Vagina (tissue), 2 donors: ENCODE data around the gene ACYP1. TPM values are rescaled to one million over a fixed set of nuclear protein-coding genes. Genes with fewer than 3 reads are reported as not detected.
A peak's percentile ranks its signal among the peaks of the same experiment; 100 is the strongest.

ENCODE experiments used
- DNase-seq, 2 donors: peaks; one replicate each; pipeline ENCODE4 v3.0.0-alpha.2; 2017; ENCODE audit errors: extremely low spot score in 2 of 2
- H3K27ac ChIP-seq: fragments of 200-600 bp; sonication (generic); one replicate; pipeline ENCODE4 v1.5.1; 2019
- H3K27me3 ChIP-seq: fragments of 200-600 bp; sonication (generic); one replicate; pipeline ENCODE4 v1.5.1; 2019
- H3K36me3 ChIP-seq, 2 donors: fragments of 200-600 bp; sonication (generic); one replicate each; pipeline ENCODE4 v1.5.1; 2017 to 2019
- H3K4me1 ChIP-seq: fragments of 200-600 bp; sonication (generic); one replicate; pipeline ENCODE4 v1.5.1; 2019
- H3K4me3 ChIP-seq, 2 donors: fragments of 200-600 bp; sonication (generic); 1 replicate in 1 of 2; 2 replicates in 1 of 2; pipeline ENCODE4 v1.5.1; 2016 to 2019
- H3K9me3 ChIP-seq: fragments of 200-600 bp; sonication (generic); one replicate; pipeline ENCODE4 v1.5.1; 2019
- CTCF ChIP-seq, 3 experiments: fragments of 450-650 bp in 2 of 3; fragments of 200-600 bp in 1 of 3; sonication (generic) in 1 of 3; IDR thresholded peaks; one replicate each; pipeline ENCODE4 v1.5.1; 2017 to 2019; ENCODE audit warnings: antibody characterized with exemption in 3 of 3, mild to moderate bottlenecking in 2 of 3, moderate library complexity in 2 of 3
- POLR2A ChIP-seq, 2 donors: fragments of 450-650 bp; IDR thresholded peaks; one replicate each; pipeline ENCODE4 v1.6.1; 2017; ENCODE audit warnings: antibody characterized with exemption in 2 of 2, mild to moderate bottlenecking in 2 of 2, moderate library complexity in 2 of 2
- POLR2AphosphoS5 ChIP-seq, 2 donors: sonication (generic); formaldehyde crosslinking; IDR thresholded peaks; one replicate each; pipeline ENCODE4 v1.9.0; 2017; ENCODE audit warnings: antibody characterized with exemption in 2 of 2, mild to moderate bottlenecking in 2 of 2, low read depth in 1 of 2; ENCODE audit not compliant: insufficient read depth in 1 of 2
- intact Hi-C: fragments of 100-400 bp; cut with DNase I; formaldehyde crosslinking; loops from one replicate; pipeline ENCODE4 v1.15.1; 2023
- small RNA-seq: library from RNA; depleted of rRNA; stranded (forward); fragments of <200 nt; gene quantifications from one replicate; pipeline ENCODE3, GENCODE V24; 2016
- total RNA-seq: library from RNA; depleted of rRNA; stranded (reverse); fragments of >200 nt; gene quantifications from one replicate; pipeline ENCODE4 v1.2.3, GENCODE V29; 2016

The ACYP1 gene
- total RNA-seq, 1 donor from 2014 or later, result 32.4 TPM

GRCh38 chr14:75005357-75005756 is 58.5 kb downstream of the ACYP1 start:
- Histone ChIP-seq H3K27ac (no peak overlapping the region), H3K36me3 (peaks cover 0 to 49% of the 10 kb centered on the region in 2 donors), H3K4me1 (peaks cover 28% of the 10 kb centered on the region), H3K27me3 (no peaks in the 10 kb centered on the region), H3K9me3 (no peaks in the 10 kb centered on the region), H3K4me3 (no peak overlapping the region)
- no peak for TF ChIP-seq CTCF (IDR thresholded peaks at IDR 0.05)
- TF ChIP-seq POLR2A (IDR thresholded peaks at IDR 0.05), result no peak
- no peak for TF ChIP-seq POLR2AphosphoS5 (IDR thresholded peaks at IDR 0.05; ENCODE audit: insufficient read depth in 1 of 2, low read depth in 1 of 2)
- DNase-seq, result no peak
- intact Hi-C loops, result loop anchor here (10.0 kb wide), 1 partner anchor 51 kb away; the partner anchor contains the start of gene PGF

- Histone ChIP-seq H3K9me3 (no peaks in the 10 kb centered on the region), H3K36me3 (peaks cover 0 to 37% of the 10 kb centered on the region in 2 donors), H3K27ac (peak overlapping the region; percentile 75), H3K4me3 (peak overlapping the region; percentile 85 to 97), H3K27me3 (no peaks in the 10 kb centered on the region), H3K4me1 (peaks cover 28% of the 10 kb centered on the region)
- intact Hi-C loops, result loop anchor here (5.0 to 10.0 kb wide), 2 partner anchors 49 to 64 kb away; partner anchors contain the start of genes PGF and ZC2HC1C
- no peak for TF ChIP-seq POLR2AphosphoS5 (IDR thresholded peaks at IDR 0.05; ENCODE audit: insufficient read depth in 1 of 2, low read depth in 1 of 2)
- no peak for TF ChIP-seq POLR2A (IDR thresholded peaks at IDR 0.05)
- no peak for TF ChIP-seq CTCF (IDR thresholded peaks at IDR 0.05)
- no peak for DNase-seq
Measured at GRCh38 chr14:75003250-75004027, 60.4 kb downstream of the ACYP1 start.

Small RNA genes lying within 50 kb of the gene (small RNA-seq; reads per million reads assigned to genes)
- not detected for gene RNU6-689P

Other genes starting within 250 kb of the ACYP1 start
- not detected for gene PROX2, start 187.9 kb downstream of the ACYP1 start, total RNA-seq
- gene DLST, start 182.1 kb downstream of the ACYP1 start, total RNA-seq, result 109 TPM
- gene RPS6KL1, start 140.8 kb downstream of the ACYP1 start, total RNA-seq, result 2.0 TPM
- gene PGF, start 108.4 kb downstream of the ACYP1 start, total RNA-seq, result 8.3 TPM
- gene EIF2B2, start 61.1 kb downstream of the ACYP1 start, total RNA-seq, result 22.8 TPM
- 32.9 TPM for gene MLH3, start 12.6 kb downstream of the ACYP1 start, total RNA-seq
- gene ZC2HC1C, start 5.6 kb upstream of the ACYP1 start, total RNA-seq, result not detected
- 58.4 TPM for gene NEK9, start 63.0 kb upstream of the ACYP1 start, total RNA-seq
- gene TMED10, start 112.6 kb upstream of the ACYP1 start, total RNA-seq, result 249 TPM
- 884 TPM for gene FOS, start 214.8 kb upstream of the ACYP1 start, total RNA-seq